Fibroblast of lung (primary cell): ENCODE results near the gene AP1S2. TPM values are rescaled to one million over a fixed set of nuclear protein-coding genes. Genes with fewer than 3 reads are reported as not detected.

ENCODE experiments used
- DNase-seq, 2 donors: peaks; one replicate each; pipeline versions ENCODE4 v3.0.0 to v3.0.0-alpha.2; 2010; ENCODE audit warnings: low read depth in 2 of 2
- H2AFZ ChIP-seq: 2 replicates; pipeline ENCODE4 v1.5.1; 2012; ENCODE audit warnings: low read length, control low read depth, inconsistent platforms
- H3K27ac ChIP-seq: 2 replicates; pipeline ENCODE4 v1.5.1; 2011; ENCODE audit warnings: low read length, control low read depth; ENCODE audit not compliant: insufficient read depth
- H3K27me3 ChIP-seq: 2 replicates; pipeline ENCODE4 v1.5.1; 2011; ENCODE audit warnings: mild to moderate bottlenecking, low read length; ENCODE audit not compliant: control insufficient read depth, insufficient read depth
- H3K36me3 ChIP-seq: 2 replicates; pipeline ENCODE4 v1.5.1; 2011; ENCODE audit warnings: low read length; ENCODE audit not compliant: control insufficient read depth, insufficient read depth
- H3K4me1 ChIP-seq: 2 replicates; pipeline ENCODE4 v1.5.1; 2011; ENCODE audit warnings: low read length; ENCODE audit not compliant: control insufficient read depth, insufficient read depth; ENCODE audit errors: extremely low read depth
- H3K4me2 ChIP-seq: 2 replicates; pipeline ENCODE4 v1.5.1; 2011; ENCODE audit warnings: low read length, control low read depth; ENCODE audit not compliant: insufficient read depth; ENCODE audit errors: extremely low read depth
- H3K4me3 ChIP-seq, 4 experiments: fragments of 200-600 bp in 1 of 4; sonication (generic) in 1 of 4; replicated peaks in 1 of 4; 2 replicates each; pipeline ENCODE4 v1.5.1; 2011 to 2016; ENCODE audit warnings: low read length in 4 of 4, low read depth in 3 of 4, mild to moderate bottlenecking in 3 of 4, control low read depth in 2 of 4, inconsistent platforms in 1 of 4, mixed read lengths in 1 of 4; ENCODE audit not compliant: insufficient read depth in 1 of 4; ENCODE audit errors: control extremely low read depth in 1 of 4
- H3K79me2 ChIP-seq: 2 replicates; pipeline ENCODE4 v1.5.1; 2012; ENCODE audit warnings: mild to moderate bottlenecking, low read length, inconsistent platforms; ENCODE audit not compliant: control insufficient read depth, insufficient read depth
- H3K9ac ChIP-seq: 2 replicates; pipeline ENCODE4 v1.5.1; 2011; ENCODE audit warnings: mild to moderate bottlenecking, low read length, control low read depth; ENCODE audit not compliant: insufficient read depth
- H3K9me3 ChIP-seq: 2 replicates; pipeline ENCODE4 v1.5.1; 2012; ENCODE audit warnings: low read depth, low read length; ENCODE audit not compliant: control insufficient read depth, insufficient read depth
- H4K20me1 ChIP-seq: 2 replicates; pipeline ENCODE4 v1.5.1; 2011; ENCODE audit warnings: low read length; ENCODE audit not compliant: control insufficient read depth, insufficient read depth; ENCODE audit errors: extremely low read depth
- EZH2 ChIP-seq: IDR thresholded peaks from 2 replicates; pipeline ENCODE4 v1.5.1; 2012; ENCODE audit warnings: low read length, control low read depth, mild to moderate bottlenecking; ENCODE audit errors: missing control alignments
- polyA plus RNA-seq, 2 donors: library from polyadenylated mRNA; depleted of rRNA in 1 of 2; stranded (reverse) in 1 of 2; unstranded in 1 of 2; fragments of >200 nt; gene quantifications; 2 replicates each; pipeline ENCODE4 v1.2.1, GENCODE V29; 2011 to 2012; ENCODE audit warnings: missing spikeins in 1 of 2
- total RNA-seq: library from RNA; depleted of rRNA; stranded (reverse); fragments of >200 nt; gene quantifications from 2 replicates; pipeline ENCODE4 v1.2.1, GENCODE V29; 2014
- TF ChIP-seq, protein P1 (sequence below), 2 donors: IDR thresholded peaks in 1 of 2; conservative IDR thresholded peaks in 1 of 2; 1 replicate in 1 of 2; 2 replicates in 1 of 2; pipeline ENCODE4 v1.5.1; 2011 to 2012; ENCODE audit warnings: low read length in 2 of 2, control low read depth in 1 of 2, inconsistent platforms in 1 of 2, low read depth in 1 of 2, mild to moderate bottlenecking in 1 of 2

The AP1S2 gene
- total and polyA plus RNA-seq, 2 donors (not counting 1 experiment from before 2014, with no cell fraction given), result 71.8 to 85.4 TPM

DNA sequence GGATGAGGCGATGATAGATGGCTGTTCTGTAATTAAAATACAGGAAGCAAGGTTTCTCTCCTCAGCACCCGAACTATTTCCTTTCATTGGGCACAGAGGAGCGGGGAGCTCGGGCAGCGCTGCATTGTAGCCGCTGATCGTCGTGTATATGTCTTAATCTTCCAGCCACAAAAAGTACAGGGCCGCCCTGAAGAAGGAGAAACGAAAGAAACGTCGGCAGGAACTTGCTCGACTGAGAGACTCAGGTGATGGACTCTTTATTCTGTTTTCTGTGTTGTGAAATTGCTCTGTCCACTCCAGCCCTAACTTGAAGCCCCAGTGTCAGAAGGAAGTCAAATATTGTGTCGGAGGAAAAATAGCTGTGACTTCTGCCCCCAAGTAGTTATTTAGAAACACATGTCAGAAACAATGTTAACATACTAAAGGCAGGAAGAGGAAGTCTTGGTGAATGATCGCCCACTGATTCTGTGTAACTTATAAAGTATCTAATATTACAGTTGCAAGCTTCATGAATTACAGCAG, 63.8 kb downstream of the AP1S2 start:
- H4K20me1 ChIP-seq, result no peaks in the 10 kb centered on the region
- H3K4me2 ChIP-seq, result peak overlapping the region; percentile 82
- peak overlapping the region; percentile 71 to 96 (median 90) for H3K4me3 ChIP-seq
- no peaks in the 10 kb centered on the region for H3K36me3 ChIP-seq
- peak overlapping the region; percentile 76 for H3K9ac ChIP-seq
- H3K4me1 ChIP-seq, result no peaks in the 10 kb centered on the region
- H3K27me3 ChIP-seq, result no peaks in the 10 kb centered on the region
- H2AFZ ChIP-seq, result peak overlapping the region; percentile 97
- DNase-seq, result peak; percentile 4 to 10
- no peak for TF ChIP-seq EZH2
- TF ChIP-seq, protein P1, sequence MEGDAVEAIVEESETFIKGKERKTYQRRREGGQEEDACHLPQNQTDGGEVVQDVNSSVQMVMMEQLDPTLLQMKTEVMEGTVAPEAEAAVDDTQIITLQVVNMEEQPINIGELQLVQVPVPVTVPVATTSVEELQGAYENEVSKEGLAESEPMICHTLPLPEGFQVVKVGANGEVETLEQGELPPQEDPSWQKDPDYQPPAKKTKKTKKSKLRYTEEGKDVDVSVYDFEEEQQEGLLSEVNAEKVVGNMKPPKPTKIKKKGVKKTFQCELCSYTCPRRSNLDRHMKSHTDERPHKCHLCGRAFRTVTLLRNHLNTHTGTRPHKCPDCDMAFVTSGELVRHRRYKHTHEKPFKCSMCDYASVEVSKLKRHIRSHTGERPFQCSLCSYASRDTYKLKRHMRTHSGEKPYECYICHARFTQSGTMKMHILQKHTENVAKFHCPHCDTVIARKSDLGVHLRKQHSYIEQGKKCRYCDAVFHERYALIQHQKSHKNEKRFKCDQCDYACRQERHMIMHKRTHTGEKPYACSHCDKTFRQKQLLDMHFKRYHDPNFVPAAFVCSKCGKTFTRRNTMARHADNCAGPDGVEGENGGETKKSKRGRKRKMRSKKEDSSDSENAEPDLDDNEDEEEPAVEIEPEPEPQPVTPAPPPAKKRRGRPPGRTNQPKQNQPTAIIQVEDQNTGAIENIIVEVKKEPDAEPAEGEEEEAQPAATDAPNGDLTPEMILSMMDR (conservative IDR thresholded peaks at IDR 0.05 in 1 of 2, IDR thresholded peaks at IDR 0.05 in 1 of 2; ENCODE audit: low read depth in 1 of 2, low read length in 2 of 2), result no peak
- peak overlapping the region; percentile 85 for H3K27ac ChIP-seq
- H3K9me3 ChIP-seq, result no peaks in the 10 kb centered on the region
- H3K79me2 ChIP-seq, result no peaks in the 10 kb centered on the region

DNA sequence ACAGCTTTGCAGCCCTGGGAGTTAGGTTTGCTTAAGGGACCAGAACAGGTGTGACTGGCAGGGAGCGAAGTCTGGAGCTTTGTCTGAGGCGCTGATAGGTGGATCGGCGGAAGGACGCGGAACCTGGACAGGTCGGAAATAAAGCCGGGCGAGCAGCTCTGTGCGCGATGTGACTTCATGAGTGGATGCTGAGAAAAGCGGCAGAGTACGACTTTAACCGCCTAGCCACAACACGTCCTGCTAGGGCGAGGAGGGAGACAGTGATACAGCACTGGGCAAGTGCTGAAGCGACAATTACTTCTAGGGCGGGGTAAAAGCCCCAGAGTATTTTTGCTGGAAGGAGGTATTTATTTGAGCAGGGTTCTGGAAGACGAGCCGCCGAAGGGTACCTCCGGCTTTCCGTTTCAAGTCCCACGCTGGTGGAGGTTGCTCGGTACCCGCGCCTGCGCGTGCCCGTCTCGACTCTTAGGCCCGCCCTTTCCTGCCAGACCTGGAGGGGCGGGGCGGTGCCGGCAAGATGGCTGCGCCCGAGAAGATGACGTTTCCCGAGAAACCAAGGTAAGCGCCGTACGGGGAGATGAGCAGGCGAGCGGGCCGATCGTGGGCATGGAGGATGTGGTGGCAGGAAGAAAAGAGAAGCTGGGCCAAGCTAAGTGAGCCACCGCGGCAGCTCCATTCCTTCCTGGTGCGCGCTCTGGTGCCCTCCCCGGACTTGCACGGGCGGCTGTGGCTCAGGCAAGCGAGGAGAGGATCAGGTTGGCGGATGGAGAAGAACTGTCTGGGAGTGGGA, 64.4 kb downstream of the AP1S2 start, which contains the start of gene ZRSR2:
ZRSR2 (plus strand) TSS at position 506 of the 790 bp plus-strand sequence; CDS start at position 518, 12 bp downstream.
- peak within 1 kb of the TSS; percentile 71 to 96 (median 90) for H3K4me3 ChIP-seq
- peak within 1 kb of the TSS; percentile 85 for H3K27ac ChIP-seq
- H2AFZ ChIP-seq, result peak within 1 kb of the TSS; percentile 97
- no peaks in the 10 kb centered on the region for H3K79me2 ChIP-seq
- H3K4me1 ChIP-seq, result no peaks in the 10 kb centered on the region
- peak within 1 kb of the TSS; percentile 97 for H3K4me2 ChIP-seq
- no peaks in the 10 kb centered on the region for H4K20me1 ChIP-seq
- H3K36me3 ChIP-seq, result no peaks in the 10 kb centered on the region
- no peaks in the 10 kb centered on the region for H3K27me3 ChIP-seq
- TF ChIP-seq, protein P1 (conservative IDR thresholded peaks at IDR 0.05 in 1 of 2, IDR thresholded peaks at IDR 0.05 in 1 of 2; ENCODE audit: low read depth in 1 of 2, low read length in 2 of 2), result no peak
- no peak for TF ChIP-seq EZH2
- no peaks in the 10 kb centered on the region for H3K9me3 ChIP-seq
- DNase-seq, result peak; percentile 60 to 86
- H3K9ac ChIP-seq, result peak within 1 kb of the TSS; percentile 76

DNA sequence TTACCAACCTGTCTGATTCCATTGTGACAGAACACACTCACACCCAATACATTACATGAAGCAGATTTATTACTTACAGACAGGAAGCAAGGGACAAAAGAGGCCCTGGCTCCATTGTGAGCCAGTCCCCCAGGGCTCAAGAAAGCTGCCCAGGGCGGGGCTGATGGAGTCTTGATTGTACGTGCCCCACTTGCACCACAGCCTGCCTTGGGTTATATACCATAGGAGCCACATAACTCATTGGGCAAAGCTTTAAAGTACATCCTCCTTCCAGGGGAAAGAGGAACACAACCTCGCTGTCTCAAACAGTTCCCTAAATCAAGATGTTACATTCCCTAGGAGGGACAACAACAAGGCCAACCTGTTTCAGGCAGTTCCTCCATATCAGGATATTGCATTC, 67.7 kb downstream of the AP1S2 start:
- Histone ChIP-seq H3K9me3 (no peaks in the 10 kb centered on the region), H3K9ac (no peak overlapping the region), H3K4me3 (no peak overlapping the region)

More for the DNA sequence above, 67.7 kb downstream of the AP1S2 start:
- Histone ChIP-seq H3K4me2 (no peak overlapping the region), H3K79me2 (no peaks in the 10 kb centered on the region), H2AFZ (no peak overlapping the region), H3K27me3 (no peaks in the 10 kb centered on the region), H3K27ac (no peak overlapping the region), H3K36me3 (no peaks in the 10 kb centered on the region), H3K4me1 (no peaks in the 10 kb centered on the region), H4K20me1 (no peaks in the 10 kb centered on the region)
- TF ChIP-seq, protein P1 (conservative IDR thresholded peaks at IDR 0.05 in 1 of 2, IDR thresholded peaks at IDR 0.05 in 1 of 2; ENCODE audit: low read depth in 1 of 2, low read length in 2 of 2), result no peak
- TF ChIP-seq EZH2, result no peak
- no peak for DNase-seq
